Measurements from ENCODE around the gene KLF6. TPM values are rescaled to one million over a fixed set of nuclear protein-coding genes. Genes with fewer than 3 reads are reported as not detected.
A peak's percentile ranks its signal among the peaks of the same experiment; 100 is the strongest.

Gene KLF6
- polyA plus RNA-seq, 1 donor from 2014 or later: 10.4 TPM

- H3K79me2 ChIP-seq (replicated peaks; ENCODE audit: insufficient read depth, low read length): peaks cover 29% of the 10 kb centered on the region
- no peak overlapping the region for H2AFZ ChIP-seq (ENCODE audit: low read depth, low read length)
- H3F3A ChIP-seq (ENCODE audit: insufficient read depth, low read length, poor library complexity, severe bottlenecking): peaks cover 3% of the 10 kb centered on the region
- H3K9me3 ChIP-seq (ENCODE audit: low read length): peaks cover 3% of the 10 kb centered on the region
- H3K9ac ChIP-seq (ENCODE audit: low read length): no peak overlapping the region
- TF ChIP-seq CTCF (IDR thresholded peaks at IDR 0.05; ENCODE audit: poor library complexity, severe bottlenecking) (no peak), RAD21 (conservative IDR thresholded peaks at IDR 0.05) (no peak), MXI1 (conservative IDR thresholded peaks at IDR 0.05; ENCODE audit: poor library complexity, severe bottlenecking) (no peak), EZH2 (IDR thresholded peaks at IDR 0.05; ENCODE audit: borderline replicate concordance, insufficient read depth, low read length, poor library complexity, severe bottlenecking) (no peak), POLR2AphosphoS5 (IDR thresholded peaks at IDR 0.05) (no peak), TAF1 (IDR thresholded peaks at IDR 0.05; ENCODE audit: low read depth) (no peak), EP300 (conservative IDR thresholded peaks at IDR 0.05; ENCODE audit: poor library complexity, severe bottlenecking) (no peak), SMC3 (conservative IDR thresholded peaks at IDR 0.05; ENCODE audit: poor library complexity) (no peak)
- TF ChIP-seq, protein P1, sequence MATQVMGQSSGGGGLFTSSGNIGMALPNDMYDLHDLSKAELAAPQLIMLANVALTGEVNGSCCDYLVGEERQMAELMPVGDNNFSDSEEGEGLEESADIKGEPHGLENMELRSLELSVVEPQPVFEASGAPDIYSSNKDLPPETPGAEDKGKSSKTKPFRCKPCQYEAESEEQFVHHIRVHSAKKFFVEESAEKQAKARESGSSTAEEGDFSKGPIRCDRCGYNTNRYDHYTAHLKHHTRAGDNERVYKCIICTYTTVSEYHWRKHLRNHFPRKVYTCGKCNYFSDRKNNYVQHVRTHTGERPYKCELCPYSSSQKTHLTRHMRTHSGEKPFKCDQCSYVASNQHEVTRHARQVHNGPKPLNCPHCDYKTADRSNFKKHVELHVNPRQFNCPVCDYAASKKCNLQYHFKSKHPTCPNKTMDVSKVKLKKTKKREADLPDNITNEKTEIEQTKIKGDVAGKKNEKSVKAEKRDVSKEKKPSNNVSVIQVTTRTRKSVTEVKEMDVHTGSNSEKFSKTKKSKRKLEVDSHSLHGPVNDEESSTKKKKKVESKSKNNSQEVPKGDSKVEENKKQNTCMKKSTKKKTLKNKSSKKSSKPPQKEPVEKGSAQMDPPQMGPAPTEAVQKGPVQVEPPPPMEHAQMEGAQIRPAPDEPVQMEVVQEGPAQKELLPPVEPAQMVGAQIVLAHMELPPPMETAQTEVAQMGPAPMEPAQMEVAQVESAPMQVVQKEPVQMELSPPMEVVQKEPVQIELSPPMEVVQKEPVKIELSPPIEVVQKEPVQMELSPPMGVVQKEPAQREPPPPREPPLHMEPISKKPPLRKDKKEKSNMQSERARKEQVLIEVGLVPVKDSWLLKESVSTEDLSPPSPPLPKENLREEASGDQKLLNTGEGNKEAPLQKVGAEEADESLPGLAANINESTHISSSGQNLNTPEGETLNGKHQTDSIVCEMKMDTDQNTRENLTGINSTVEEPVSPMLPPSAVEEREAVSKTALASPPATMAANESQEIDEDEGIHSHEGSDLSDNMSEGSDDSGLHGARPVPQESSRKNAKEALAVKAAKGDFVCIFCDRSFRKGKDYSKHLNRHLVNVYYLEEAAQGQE (IDR thresholded peaks at IDR 0.05; ENCODE audit: borderline replicate concordance): no peak
- no peak overlapping the region for H3K27ac ChIP-seq (ENCODE audit: low read length)
- no peaks in the 10 kb centered on the region for H3K9me2 ChIP-seq (ENCODE audit: insufficient read depth, low read length)
- no peaks in the 10 kb centered on the region for H3K27me3 ChIP-seq (ENCODE audit: insufficient read depth, low read depth, low read length)
- H3K4me2 ChIP-seq (ENCODE audit: low read length): no peak overlapping the region
- no peak overlapping the region for H3K4me3 ChIP-seq (ENCODE audit: low read length)
- H4K20me1 ChIP-seq (ENCODE audit: insufficient read depth): no peaks in the 10 kb centered on the region
- H3K36me3 ChIP-seq (ENCODE audit: insufficient read depth, low read length): no peaks in the 10 kb centered on the region
Measured at GRCh38 chr10:3787016-3787400, 2.0 kb upstream of the KLF6 start.

GRCh38 chr10:3786295-3787015, 1.4 kb upstream of the KLF6 start:
- no peak for TF ChIP-seq EP300 (conservative IDR thresholded peaks at IDR 0.05; ENCODE audit: poor library complexity, severe bottlenecking)
- TF ChIP-seq MXI1 (conservative IDR thresholded peaks at IDR 0.05; ENCODE audit: poor library complexity, severe bottlenecking): no peak
- TF ChIP-seq, protein P1 (IDR thresholded peaks at IDR 0.05; ENCODE audit: borderline replicate concordance): no peak
- no peak for TF ChIP-seq RAD21 (conservative IDR thresholded peaks at IDR 0.05)
- no peak for TF ChIP-seq TAF1 (IDR thresholded peaks at IDR 0.05; ENCODE audit: low read depth)
- TF ChIP-seq SMC3 (conservative IDR thresholded peaks at IDR 0.05; ENCODE audit: poor library complexity): no peak
- TF ChIP-seq EZH2 (IDR thresholded peaks at IDR 0.05; ENCODE audit: borderline replicate concordance, insufficient read depth, low read length, poor library complexity, severe bottlenecking): no peak
- no peak for TF ChIP-seq CTCF (IDR thresholded peaks at IDR 0.05; ENCODE audit: poor library complexity, severe bottlenecking)
- peaks cover 34% of the 10 kb centered on the region for H3K79me2 ChIP-seq (replicated peaks; ENCODE audit: insufficient read depth, low read length)
- H3F3A ChIP-seq (ENCODE audit: insufficient read depth, low read length, poor library complexity, severe bottlenecking): peaks cover 3% of the 10 kb centered on the region
- peak overlapping the region; percentile 97 for H3K9ac ChIP-seq (ENCODE audit: low read length)
- peak overlapping the region; percentile 43 for H3K4me2 ChIP-seq (ENCODE audit: low read length)
- no peaks in the 10 kb centered on the region for H3K9me2 ChIP-seq (ENCODE audit: insufficient read depth, low read length)
- H3K27ac ChIP-seq (ENCODE audit: low read length): peak overlapping the region; percentile 91
- H3K4me3 ChIP-seq (ENCODE audit: low read length): peak overlapping the region; percentile 77
- H2AFZ ChIP-seq (ENCODE audit: low read depth, low read length): no peak overlapping the region
- H4K20me1 ChIP-seq (ENCODE audit: insufficient read depth): no peaks in the 10 kb centered on the region
- peaks cover 3% of the 10 kb centered on the region for H3K9me3 ChIP-seq (ENCODE audit: low read length)
- H3K36me3 ChIP-seq (ENCODE audit: insufficient read depth, low read length): no peaks in the 10 kb centered on the region
- H3K27me3 ChIP-seq (ENCODE audit: insufficient read depth, low read depth, low read length): no peaks in the 10 kb centered on the region

All from neural cell (in vitro differentiated cells).